ENCODE results near the gene MED12. TPM values are rescaled to one million over a fixed set of nuclear protein-coding genes. Genes with fewer than 3 reads are reported as not detected.

The MED12 gene
- total RNA-seq, 1 experiment from 2014 or later = 10.8 TPM

DNA sequence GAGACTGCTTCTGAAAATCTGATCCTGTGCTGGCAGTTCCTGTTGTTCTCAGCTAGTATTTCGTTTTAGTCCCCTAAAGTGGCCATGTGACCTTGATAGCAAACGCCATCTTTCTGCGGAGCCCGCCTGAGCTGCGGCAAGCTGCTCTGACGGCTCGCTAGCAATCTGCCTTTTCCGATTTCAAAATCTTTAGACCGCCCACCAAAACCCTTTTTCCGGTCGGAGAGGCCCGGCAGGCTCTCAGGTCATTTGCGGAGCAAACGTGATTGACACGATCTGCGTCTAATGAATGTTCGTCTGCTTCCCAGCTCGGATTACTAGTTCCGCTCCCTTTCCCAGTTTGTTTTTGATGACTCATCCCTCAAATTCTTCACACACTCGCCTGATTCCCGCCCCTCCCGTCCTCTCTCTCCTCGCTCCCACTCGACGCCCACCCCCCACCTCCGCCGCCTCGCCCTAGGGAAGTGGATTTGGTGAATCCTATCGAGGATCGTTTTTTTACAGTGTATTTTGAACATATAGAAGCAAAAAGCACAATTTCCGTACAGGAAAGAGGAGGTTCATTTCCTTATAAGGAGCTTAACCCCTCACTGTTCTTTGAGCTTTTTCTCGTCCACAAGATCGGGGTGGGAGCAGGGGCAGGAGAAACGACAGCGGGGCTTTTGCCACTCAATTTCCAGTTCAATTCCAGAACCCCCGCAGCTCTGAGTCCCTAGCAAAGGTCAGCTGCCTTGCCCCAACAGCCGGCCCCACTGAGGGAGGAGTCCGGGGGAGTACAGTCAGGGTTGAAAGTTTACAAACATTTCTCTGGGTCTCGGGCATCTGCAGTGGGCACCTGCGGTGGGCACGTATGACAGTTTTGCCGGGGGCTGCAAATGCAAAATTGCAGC, 63.8 kb downstream of the MED12 start:
- in situ Hi-C loops (cut with HindIII; ENCODE audit: low sequenced_read_pairs) = no loop called here
- peak; percentile 95 for DNase-seq (ENCODE audit: low spot score)

DNA sequence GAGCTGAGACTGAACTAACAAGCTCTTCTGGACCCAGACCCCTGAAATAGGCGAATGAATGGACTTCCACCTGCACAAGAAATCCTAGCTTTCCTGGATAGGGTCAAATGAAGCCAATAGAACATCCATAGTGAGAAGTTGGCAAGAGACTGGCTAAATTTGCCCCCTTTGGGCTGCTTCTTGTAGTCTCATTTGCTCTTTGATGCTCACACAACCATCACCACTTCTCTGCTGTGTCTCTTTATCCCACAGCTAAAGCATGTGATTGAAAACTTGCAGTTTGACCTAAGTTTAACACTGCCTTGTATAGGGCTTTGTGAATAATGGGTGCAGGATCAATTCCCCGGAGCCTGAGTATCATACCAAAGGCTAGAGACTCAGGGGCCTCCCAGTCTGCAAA, 64.5 kb downstream of the MED12 start:
- in situ Hi-C loops (cut with HindIII; ENCODE audit: low sequenced_read_pairs) = no loop called here
- no peak for DNase-seq (ENCODE audit: low spot score)

DNA sequence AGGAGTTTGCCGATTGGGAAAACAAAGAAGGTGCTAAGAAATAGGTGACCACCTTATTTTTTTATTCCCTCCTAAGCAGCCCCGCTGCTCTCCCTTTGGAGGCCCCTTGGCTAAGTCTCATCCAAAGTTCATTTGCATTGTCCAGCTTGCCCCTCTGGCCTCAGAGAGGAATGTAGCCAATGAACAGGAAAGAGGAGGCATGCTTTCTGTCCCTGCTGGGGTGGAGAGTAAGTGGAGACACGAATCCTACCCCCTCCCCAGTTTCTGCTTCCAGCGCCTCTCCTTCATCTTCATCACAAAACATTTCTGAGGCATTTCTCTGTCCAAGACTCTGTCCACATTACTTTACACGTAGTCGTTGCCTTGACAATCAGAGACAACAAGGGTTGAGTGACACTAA, 64.9 kb downstream of the MED12 start:
- DNase-seq (ENCODE audit: low spot score) = no peak
- in situ Hi-C loops (cut with HindIII; ENCODE audit: low sequenced_read_pairs) = no loop called here

DNA sequence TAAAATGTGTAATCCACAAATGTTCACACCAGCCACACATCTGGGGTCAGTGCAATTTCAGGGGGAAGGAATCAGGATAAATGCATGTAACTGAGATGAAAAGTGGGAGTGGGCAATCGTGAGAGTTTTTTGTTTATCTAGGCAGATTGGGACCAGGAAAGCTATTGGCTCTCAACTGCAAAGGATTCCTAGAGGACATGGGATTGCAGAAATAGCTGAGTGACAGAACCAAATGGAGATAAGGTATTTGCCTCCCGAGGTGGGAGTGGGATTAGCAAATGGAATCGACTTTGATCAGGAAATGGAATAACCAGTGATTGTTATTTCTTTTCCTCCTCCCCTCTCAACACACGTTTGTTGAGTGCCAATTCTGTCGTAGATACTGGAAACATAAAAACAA, 65.7 kb downstream of the MED12 start:
- no peak for DNase-seq (ENCODE audit: low spot score)
- in situ Hi-C loops (cut with HindIII; ENCODE audit: low sequenced_read_pairs) = no loop called here

DNA sequence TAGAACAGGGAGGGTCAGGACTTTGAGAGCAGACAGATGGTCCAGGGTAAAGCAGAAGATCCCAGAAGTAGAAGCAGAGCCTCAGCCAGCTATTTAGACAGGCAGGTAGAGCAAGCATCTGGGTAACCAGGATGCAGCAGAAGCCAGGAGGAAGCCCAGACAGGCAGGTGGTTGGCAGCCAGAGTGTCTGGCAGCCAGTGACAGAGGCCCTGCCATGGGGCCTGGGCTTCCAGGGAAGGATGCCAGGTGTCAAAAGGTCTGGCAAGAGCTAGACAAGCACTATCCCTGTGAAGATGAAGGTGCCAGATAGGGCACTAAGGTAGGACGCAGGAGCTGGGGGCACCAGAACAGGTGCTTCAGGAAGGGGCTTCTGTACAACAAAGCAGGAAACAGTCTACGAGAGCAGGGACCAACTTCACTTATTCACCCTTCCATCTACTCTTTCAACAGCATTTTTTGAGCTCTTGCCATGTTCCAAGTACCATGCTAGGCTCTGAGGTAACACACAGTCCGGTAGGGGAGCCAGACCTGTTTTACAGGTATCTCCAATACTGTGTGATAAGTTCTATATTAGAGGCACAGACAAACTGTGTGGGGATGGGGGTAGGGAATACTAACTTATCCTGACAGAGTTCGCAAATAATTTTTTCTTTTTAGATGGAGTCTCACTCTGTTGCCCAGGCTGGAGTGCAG, 66.6 kb downstream of the MED12 start:
- in situ Hi-C loops (cut with HindIII; ENCODE audit: low sequenced_read_pairs) = no loop called here

DNA sequence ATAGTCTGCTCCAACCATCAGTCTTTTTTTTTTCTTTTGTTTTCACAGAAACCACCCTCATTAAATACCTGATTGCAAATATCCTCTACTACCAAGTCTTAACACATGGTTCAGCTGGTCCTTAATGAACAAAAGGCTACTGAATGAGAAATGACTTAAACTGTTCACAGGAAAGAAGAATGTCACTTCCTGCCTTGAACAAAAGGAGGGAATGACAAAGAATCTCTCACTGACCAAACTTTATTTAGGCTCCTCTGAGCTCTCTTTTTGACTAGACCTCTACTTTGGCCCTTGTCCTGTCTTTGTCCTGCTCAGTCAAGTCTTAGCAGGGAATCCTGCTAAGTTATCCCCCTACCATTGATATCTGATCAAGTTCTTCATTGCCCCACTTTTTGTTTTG, 72.9 kb downstream of the MED12 start:
- in situ Hi-C loops (cut with HindIII; ENCODE audit: low sequenced_read_pairs) = no loop called here
- DNase-seq (ENCODE audit: low spot score) = no peak

More for the DNA sequence above, 66.6 kb downstream of the MED12 start:
- peak; percentile 53 for DNase-seq (ENCODE audit: low spot score)

Other genes with a start within 250 kb of the MED12 start
- not detected in 2 replicates for gene TEX11, start 209.9 kb upstream of the MED12 start, total RNA-seq (2014; rRNA removed; shearing (Covaris generic))
- not detected in 2 replicates for gene SLC7A3, start 187.5 kb upstream of the MED12 start, total RNA-seq (2014; rRNA removed; shearing (Covaris generic))
- 86.3 and 127 TPM in 2 replicates for gene SNX12, start 50.3 kb upstream of the MED12 start, total RNA-seq (2014; rRNA removed; shearing (Covaris generic))
- gene FOXO4, start 22.7 kb upstream of the MED12 start, total RNA-seq (2014; rRNA removed; shearing (Covaris generic)) = 3.4 and 3.7 TPM in 2 replicates
- not detected in 2 replicates for gene CXorf65, start 11.9 kb upstream of the MED12 start, total RNA-seq (2014; rRNA removed; shearing (Covaris generic))
- gene IL2RG, start 7.0 kb upstream of the MED12 start, total RNA-seq (2014; rRNA removed; shearing (Covaris generic)) = not detected in 2 replicates
- 0.31 TPM in 1 of 2 replicates, not detected in the other for gene NLGN3, start 26.2 kb downstream of the MED12 start, total RNA-seq (2014; rRNA removed; shearing (Covaris generic))
- 0.37 TPM in 1 of 2 replicates, not detected in the other for gene GJB1, start 104.6 kb downstream of the MED12 start, total RNA-seq (2014; rRNA removed; shearing (Covaris generic))
- 20.9 and 30.0 TPM in 2 replicates for gene ZMYM3, start 135.5 kb downstream of the MED12 start, total RNA-seq (2014; rRNA removed; shearing (Covaris generic))
- 542 and 667 TPM in 2 replicates for gene NONO, start 165.0 kb downstream of the MED12 start, total RNA-seq (2014; rRNA removed; shearing (Covaris generic))
- gene ITGB1BP2, start 183.2 kb downstream of the MED12 start, total RNA-seq (2014; rRNA removed; shearing (Covaris generic)) = 0.31 and 1.8 TPM in 2 replicates
- 22.5 and 29.1 TPM in 2 replicates for gene TAF1, start 247.8 kb downstream of the MED12 start, total RNA-seq (2014; rRNA removed; shearing (Covaris generic))

Measured in G401 (cell line).